H1 (cell line): ENCODE measurements around the gene SLC6A20. TPM values are rescaled to one million over a fixed set of nuclear protein-coding genes. Genes with fewer than 3 reads are reported as not detected.

Experiments
- CTCF ChIA-PET: fragments of 300-600 bp; sonication (Branson Sonifier 250); formaldehyde crosslinking; loops from one replicate; lab custom pipeline; 2021; ENCODE audit not compliant: partially characterized antibody; lab: Charles Lee
- POLR2A ChIA-PET: fragments of 300-600 bp; sonication (Branson Sonifier 250); formaldehyde crosslinking; loops from one replicate; lab custom pipeline; 2021; ENCODE audit warnings: inconsistent platforms; ENCODE audit not compliant: partially characterized antibody; lab: Charles Lee
- DNase-seq, 2 experiments: peaks; one replicate each; pipeline versions ENCODE4 v3.0.0 to v3.0.0-alpha.2; 2010 to 2022; ENCODE audit warnings: low spot score in 2 of 2, low read depth in 1 of 2, mixed read lengths in 1 of 2
- FAIRE-seq: peaks from 2 replicates; lab custom pipeline; 2011; peaks lifted over from hg19 to GRCh38; lab: Jason Lieb, UNC
- H2AFZ ChIP-seq: 2 replicates; pipeline ENCODE4 v1.8.1; 2012; ENCODE audit warnings: low read length, inconsistent platforms
- H2AK5ac ChIP-seq: 2 replicates; pipeline ENCODE4 v1.6.1; 2013; ENCODE audit warnings: low read depth, low read length
- H2BK120ac ChIP-seq: replicated peaks from 2 replicates; pipeline ENCODE3; 2013; ENCODE audit warnings: low read depth, low read length, inconsistent platforms
- H2BK12ac ChIP-seq: 2 replicates; pipeline ENCODE4 v1.6.1; 2013; ENCODE audit warnings: low read depth, low read length
- H2BK15ac ChIP-seq: 2 replicates; pipeline ENCODE4 v1.6.1; 2013; ENCODE audit warnings: low read length
- H2BK20ac ChIP-seq: 2 replicates; pipeline ENCODE4 v1.6.1; 2013; ENCODE audit warnings: low read length
- H2BK5ac ChIP-seq: 2 replicates; pipeline ENCODE4 v1.6.1; 2013; ENCODE audit warnings: low read depth, low read length
- H3K14ac ChIP-seq: 2 replicates; pipeline ENCODE4 v1.6.1; 2013; ENCODE audit warnings: inconsistent platforms; ENCODE audit not compliant: insufficient read length
- H3K18ac ChIP-seq: 2 replicates; pipeline ENCODE4 v1.6.1; 2013; ENCODE audit warnings: low read length; ENCODE audit errors: extremely low read depth
- H3K23ac ChIP-seq: 2 replicates; pipeline ENCODE4 v1.6.1; 2013; ENCODE audit warnings: inconsistent platforms; ENCODE audit not compliant: insufficient read length
- H3K23me2 ChIP-seq: 2 replicates; pipeline ENCODE4 v1.6.1; 2013; ENCODE audit warnings: low read depth, low read length
- H3K27ac ChIP-seq: 2 replicates; pipeline ENCODE4 v1.6.1; 2011; ENCODE audit warnings: low read depth, low read length, inconsistent platforms
- H3K27me3 ChIP-seq, 4 experiments: replicated peaks in 1 of 4; 1 replicate in 1 of 4; 2 replicates in 3 of 4; pipeline versions ENCODE4 v1.6.1 to v1.8.1; 2011 to 2013; ENCODE audit warnings: low read length in 3 of 4, mild to moderate bottlenecking in 3 of 4, inconsistent platforms in 2 of 4, mixed read lengths in 2 of 4, moderate library complexity in 1 of 4; ENCODE audit not compliant: control insufficient read depth in 3 of 4, insufficient read depth in 3 of 4; ENCODE audit errors: extremely low read depth in 1 of 4
- H3K36me3 ChIP-seq, 4 experiments: 2 replicates each; pipeline versions ENCODE4 v1.6.1 to v1.8.1; 2011 to 2013; ENCODE audit warnings: mild to moderate bottlenecking in 4 of 4, low read length in 3 of 4, moderate library complexity in 2 of 4, control low read depth in 1 of 4, inconsistent platforms in 1 of 4; ENCODE audit not compliant: insufficient read depth in 4 of 4, control insufficient read depth in 2 of 4
- H3K4ac ChIP-seq: replicated peaks from 2 replicates; pipeline ENCODE3; 2013; ENCODE audit warnings: low read length, low read depth, mixed read lengths, inconsistent platforms; ENCODE audit not compliant: insufficient read length
- H3K4me1 ChIP-seq, 4 experiments: replicated peaks in 1 of 4; 1 replicate in 1 of 4; 2 replicates in 3 of 4; pipeline versions ENCODE4 v1.6.1 to v1.8.1; 2011 to 2013; ENCODE audit warnings: low read length in 3 of 4, inconsistent platforms in 2 of 4, mixed read lengths in 1 of 4; ENCODE audit not compliant: insufficient read depth in 4 of 4, control insufficient read depth in 3 of 4
- H3K4me2 ChIP-seq, 2 experiments: 2 replicates each; pipeline versions ENCODE4 v1.6.1 to v1.8.1; 2011 to 2013; ENCODE audit warnings: low read depth in 2 of 2, low read length in 2 of 2, control low read depth in 1 of 2, inconsistent platforms in 1 of 2, mild to moderate bottlenecking in 1 of 2; ENCODE audit not compliant: insufficient read depth in 1 of 2
- H3K4me3 ChIP-seq, 4 experiments: fragments of 200-600, 300-600 bp in 1 of 4; sonication (generic), shearing (Covaris generic), sonication (Bioruptor Twin) in 1 of 4; 2 replicates each; pipeline versions ENCODE4 v1.5.1 to v1.8.1; 2011 to 2016; ENCODE audit warnings: low read length in 4 of 4, low read depth in 3 of 4, control low read depth in 2 of 4, inconsistent platforms in 2 of 4, mild to moderate bottlenecking in 2 of 4, mixed read lengths in 1 of 4, moderate library complexity in 1 of 4; ENCODE audit not compliant: insufficient read depth in 2 of 4; ENCODE audit errors: extremely low read depth in 1 of 4
- H3K56ac ChIP-seq: replicated peaks from 2 replicates; pipeline ENCODE3; 2013; ENCODE audit warnings: low read depth, mild to moderate bottlenecking, mixed read lengths, low read length, inconsistent platforms; ENCODE audit not compliant: insufficient read length
- H3K79me1 ChIP-seq: 2 replicates; pipeline ENCODE4 v1.6.1; 2013; ENCODE audit warnings: low read depth, low read length, control low read depth
- H3K79me2 ChIP-seq, 2 experiments: 2 replicates each; pipeline versions ENCODE4 v1.6.1 to v1.8.1; 2012 to 2013; ENCODE audit warnings: low read length in 2 of 2, mild to moderate bottlenecking in 2 of 2, inconsistent platforms in 1 of 2; ENCODE audit not compliant: insufficient read depth in 2 of 2, control insufficient read depth in 1 of 2
- H3K9ac ChIP-seq, 4 experiments: replicated peaks in 1 of 4; 1 replicate in 1 of 4; 2 replicates in 3 of 4; pipeline versions ENCODE4 v1.6.1 to v1.8.1; 2011 to 2013; ENCODE audit warnings: low read depth in 3 of 4, low read length in 3 of 4, control low read depth in 2 of 4, mild to moderate bottlenecking in 2 of 4, moderate library complexity in 2 of 4, inconsistent platforms in 1 of 4; ENCODE audit errors: extremely low read depth in 1 of 4
- H3K9me3 ChIP-seq, 2 experiments: 2 replicates each; pipeline versions ENCODE4 v1.6.1 to v1.8.1; 2012 to 2013; ENCODE audit warnings: mild to moderate bottlenecking in 2 of 2, moderate library complexity in 2 of 2, control low read depth in 1 of 2, inconsistent platforms in 1 of 2, low read depth in 1 of 2, low read length in 1 of 2, mixed read lengths in 1 of 2; ENCODE audit not compliant: insufficient read depth in 2 of 2
- H4K20me1 ChIP-seq, 2 experiments: replicated peaks in 1 of 2; 2 replicates each; pipeline versions ENCODE3 to v1.8.1; 2011 to 2013; ENCODE audit warnings: inconsistent platforms in 2 of 2, low read length in 2 of 2, mild to moderate bottlenecking in 1 of 2; ENCODE audit not compliant: insufficient read depth in 2 of 2, control insufficient read depth in 1 of 2
- H4K5ac ChIP-seq: 2 replicates; pipeline ENCODE4 v1.6.1; 2013; ENCODE audit warnings: low read length, low read depth, mixed read lengths, inconsistent platforms; ENCODE audit not compliant: insufficient read length
- H4K8ac ChIP-seq: 2 replicates; pipeline ENCODE4 v1.8.0; 2013; ENCODE audit warnings: mild to moderate bottlenecking, moderate library complexity, low read length, inconsistent platforms; ENCODE audit not compliant: insufficient read depth; ENCODE audit errors: extremely low read depth
- H4K91ac ChIP-seq: replicated peaks from 2 replicates; pipeline ENCODE3; 2013; ENCODE audit warnings: low read length, mixed read lengths, inconsistent platforms; ENCODE audit not compliant: insufficient read length
- ATF3 ChIP-seq: IDR thresholded peaks from 2 replicates; pipeline ENCODE4 v1.6.1; 2011; ENCODE audit warnings: low read depth, mild to moderate bottlenecking, low read length; ENCODE audit not compliant: insufficient read depth
- CEBPB ChIP-seq: IDR thresholded peaks from 2 replicates; pipeline ENCODE4 v1.6.1; 2012; ENCODE audit warnings: low read depth, low read length
- GTF2F1 ChIP-seq: IDR thresholded peaks from 2 replicates; pipeline ENCODE4 v1.6.1; 2012; ENCODE audit warnings: low read depth, low read length, improper control_type of control experiment, borderline replicate concordance
- HDAC2 ChIP-seq, 2 experiments: fragments of 300-600 bp in 1 of 2; sonication (generic) in 1 of 2; IDR thresholded peaks; 2 replicates each; pipeline ENCODE4 v1.6.1; 2011 to 2012; ENCODE audit warnings: low read depth in 2 of 2, low read length in 2 of 2, mild to moderate bottlenecking in 2 of 2, moderate library complexity in 2 of 2, borderline replicate concordance in 1 of 2, inconsistent platforms in 1 of 2
- KDM1A ChIP-seq: fragments of 200-600, 300-600 bp; sonication (generic); IDR thresholded peaks from 2 replicates; pipeline ENCODE4 v1.7.1; 2016; ENCODE audit warnings: mild to moderate bottlenecking, low read length, borderline replicate concordance
- RNF2 ChIP-seq: fragments of 200-900, 300-1000 bp; sonication (generic); IDR thresholded peaks from 2 replicates; pipeline ENCODE4 v1.7.1; 2016; ENCODE audit warnings: borderline replicate concordance, low read depth, mild to moderate bottlenecking, antibody characterized with exemption, low read length; ENCODE audit not compliant: poor library complexity, severe bottlenecking; ENCODE audit errors: missing control alignments
- SIX5 ChIP-seq: IDR thresholded peaks from 2 replicates; pipeline ENCODE4 v1.6.1; 2011; ENCODE audit warnings: mild to moderate bottlenecking, low read depth, low read length
- SP4 ChIP-seq: IDR thresholded peaks from 2 replicates; pipeline ENCODE4 v1.6.1; 2012; ENCODE audit warnings: low read length, inconsistent platforms
- TCF12 ChIP-seq: IDR thresholded peaks from 2 replicates; pipeline ENCODE4 v1.6.1; 2011; ENCODE audit warnings: low read depth, mild to moderate bottlenecking, low read length
- WGBS, 2 experiments: shearing (Covaris generic) in 1 of 2; methylation state at CpG; one replicate each; pipeline versions ENCODE4 v1.1.6 to v1.1.7; 2013 to 2015; ENCODE audit warnings: low lambda C conversion rate in 2 of 2, mixed read lengths in 2 of 2, inconsistent platforms in 1 of 2, low coverage in 1 of 2, missing lambda C conversion rate in 1 of 2; ENCODE audit not compliant: insufficient replicate concordance in 2 of 2, insufficient coverage in 1 of 2, insufficient read length in 1 of 2; ENCODE audit errors: extremely low coverage in 1 of 2, missing lambda C conversion rate in 1 of 2; 5-methylcytosine and 5-hydroxymethylcytosine counted together
- polyA plus RNA-seq, 7 experiments: library from polyadenylated mRNA; depleted of rRNA in 3 of 7; stranded (reverse) in 5 of 7; unstranded in 2 of 7; fragments of >200 nt in 5 of 7; fragments of 200-250 nt in 2 of 7; gene quantifications; 1 replicate in 5 of 7; 2 replicates in 1 of 7; 4 replicates in 1 of 7; pipeline versions ENCODE4 v1.2.1 to v1.2.3, GENCODE V29; 2011 to 2013; ENCODE audit warnings: missing spikeins in 2 of 7, mixed read lengths in 2 of 7
- total RNA-seq: library from RNA; stranded (reverse); fragmentation: NEBNext Ultra II Directional; extraction: Animal tissue kit (Norgen Biotek cat#: 25700); gene quantifications from 2 replicates; pipeline ENCODE4 v1.2.1, GENCODE V29; 2021

Gene SLC6A20
- total and polyA plus RNA-seq, 2 of the 8 experiments (the other 6 are each of a cell fraction or from before 2014, with no cell fraction given), result 0.05 TPM; not detected in 1

- no peaks in the 10 kb centered on the region for H4K20me1 ChIP-seq
- H2BK12ac ChIP-seq, result no peak overlapping the region
- no peak overlapping the region for H3K27ac ChIP-seq
- H2AK5ac ChIP-seq, result no peak overlapping the region
- no peak overlapping the region for H2BK120ac ChIP-seq
- no peak overlapping the region for H4K5ac ChIP-seq
- H4K91ac ChIP-seq, result no peak overlapping the region
- H3K56ac ChIP-seq, result no peak overlapping the region
- H4K8ac ChIP-seq, result no peak overlapping the region
- FAIRE-seq (no peak), DNase-seq (no peak)
- no peak overlapping the region for H3K4ac ChIP-seq
- H3K14ac ChIP-seq, result no peak overlapping the region
- H3K4me3 ChIP-seq, result no peak overlapping the region
- H3K4me1 ChIP-seq, result peaks cover 0 to 2% (median 0%) of the 10 kb centered on the region in 4 experiments; a peak in 1 of 7 replicates
- no peak overlapping the region for H3K18ac ChIP-seq
- H3K9me3 ChIP-seq, result no peaks in the 10 kb centered on the region
- H3K23ac ChIP-seq, result no peak overlapping the region
- WGBS, 2 experiments, result 92% methylated on average over 5 of the region's 5 CpGs; no CpG with 5 or more reads in 1 of the 2 experiments
- no peak overlapping the region for H3K4me2 ChIP-seq
- TF ChIP-seq TCF12 (no peak), GTF2F1 (no peak), SP4 (no peak), HDAC2 (IDR thresholded peaks at IDR 0.05; ENCODE audit: borderline replicate concordance in 1 of 2, low read depth in 2 of 2, low read length in 2 of 2) (no peak), RNF2 (no peak), ATF3 (no peak), SIX5 (no peak), KDM1A (no peak), CEBPB (no peak)
- H2AFZ ChIP-seq, result no peak overlapping the region
- no peak overlapping the region; a peak in 1 of 7 replicates for H3K9ac ChIP-seq
- no peak overlapping the region for H2BK20ac ChIP-seq
- no peaks in the 10 kb centered on the region for H3K27me3 ChIP-seq
- CTCF ChIA-PET, result interaction anchor here (0.7 to 1.9 kb wide), 4 partner anchors 19 to 147 kb away, joined by 3 to 5 read pairs (median 4); no protein-coding TSS in a partner anchor
- no peak overlapping the region for H2BK15ac ChIP-seq
- H3K79me2 ChIP-seq, result no peaks in the 10 kb centered on the region
- H2BK5ac ChIP-seq, result no peak overlapping the region
- H3K79me1 ChIP-seq, result no peaks in the 10 kb centered on the region
- POLR2A ChIA-PET, result no interaction called here
- H3K23me2 ChIP-seq, result peaks cover 5% of the 10 kb centered on the region; the same call in 1 of the 2 replicates
- no peaks in the 10 kb centered on the region for H3K36me3 ChIP-seq
Observed at GRCh38 chr3:45781271-45781670, 15.1 kb downstream of the SLC6A20 start.
